ENCODE measurements around the gene ODF4.

Gene ODF4

DNA sequence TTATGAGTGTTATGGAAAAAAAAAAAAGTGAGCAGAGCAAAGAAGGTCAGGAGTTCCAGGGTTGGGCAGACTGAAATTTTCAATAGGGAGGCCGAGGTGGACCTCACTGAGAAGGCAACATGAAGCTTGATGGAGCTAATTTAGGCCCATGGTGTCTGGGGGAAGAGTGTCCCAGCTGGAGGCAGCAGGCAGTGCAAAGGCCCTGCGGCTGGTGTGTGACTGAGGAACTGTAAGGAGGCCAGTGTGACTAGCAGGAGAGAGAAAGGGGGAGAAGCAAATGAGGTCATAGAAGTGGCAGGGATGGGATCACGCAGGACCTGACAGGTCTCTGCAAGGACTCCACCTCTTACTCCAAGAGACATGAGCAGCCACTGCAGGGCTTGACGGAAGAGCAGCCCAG lies 19.4 kb upstream of the ODF4 start:
- H3K4me2 ChIP-seq (ENCODE audit: low read length): no peak overlapping the region
- no peak overlapping the region for H3K9ac ChIP-seq (ENCODE audit: low read length)
- H2AFZ ChIP-seq (ENCODE audit: low read depth, low read length): no peak overlapping the region
- H3K27ac ChIP-seq (ENCODE audit: low read length): no peak overlapping the region
- no peak for TF ChIP-seq EZH2phosphoT487 (IDR thresholded peaks at IDR 0.05; ENCODE audit: low read depth)
- TF ChIP-seq, protein P1, sequence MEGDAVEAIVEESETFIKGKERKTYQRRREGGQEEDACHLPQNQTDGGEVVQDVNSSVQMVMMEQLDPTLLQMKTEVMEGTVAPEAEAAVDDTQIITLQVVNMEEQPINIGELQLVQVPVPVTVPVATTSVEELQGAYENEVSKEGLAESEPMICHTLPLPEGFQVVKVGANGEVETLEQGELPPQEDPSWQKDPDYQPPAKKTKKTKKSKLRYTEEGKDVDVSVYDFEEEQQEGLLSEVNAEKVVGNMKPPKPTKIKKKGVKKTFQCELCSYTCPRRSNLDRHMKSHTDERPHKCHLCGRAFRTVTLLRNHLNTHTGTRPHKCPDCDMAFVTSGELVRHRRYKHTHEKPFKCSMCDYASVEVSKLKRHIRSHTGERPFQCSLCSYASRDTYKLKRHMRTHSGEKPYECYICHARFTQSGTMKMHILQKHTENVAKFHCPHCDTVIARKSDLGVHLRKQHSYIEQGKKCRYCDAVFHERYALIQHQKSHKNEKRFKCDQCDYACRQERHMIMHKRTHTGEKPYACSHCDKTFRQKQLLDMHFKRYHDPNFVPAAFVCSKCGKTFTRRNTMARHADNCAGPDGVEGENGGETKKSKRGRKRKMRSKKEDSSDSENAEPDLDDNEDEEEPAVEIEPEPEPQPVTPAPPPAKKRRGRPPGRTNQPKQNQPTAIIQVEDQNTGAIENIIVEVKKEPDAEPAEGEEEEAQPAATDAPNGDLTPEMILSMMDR (IDR thresholded peaks at IDR 0.05; ENCODE audit: low read depth, low read length): no peak
- no peaks in the 10 kb centered on the region for H3K79me2 ChIP-seq (ENCODE audit: low read length)
- no peak overlapping the region for H3K4me3 ChIP-seq (ENCODE audit: low read length)
- no peaks in the 10 kb centered on the region for H3K27me3 ChIP-seq (ENCODE audit: low read depth, low read length)
- no peaks in the 10 kb centered on the region for H3K36me3 ChIP-seq (replicated peaks; ENCODE audit: low read depth, low read length)
- H3K9me3 ChIP-seq (ENCODE audit: insufficient read depth, low read length): no peaks in the 10 kb centered on the region
- H4K20me1 ChIP-seq (ENCODE audit: insufficient read depth, low read length): no peaks in the 10 kb centered on the region
- H3K4me1 ChIP-seq (ENCODE audit: low read length): no peaks in the 10 kb centered on the region

DNA sequence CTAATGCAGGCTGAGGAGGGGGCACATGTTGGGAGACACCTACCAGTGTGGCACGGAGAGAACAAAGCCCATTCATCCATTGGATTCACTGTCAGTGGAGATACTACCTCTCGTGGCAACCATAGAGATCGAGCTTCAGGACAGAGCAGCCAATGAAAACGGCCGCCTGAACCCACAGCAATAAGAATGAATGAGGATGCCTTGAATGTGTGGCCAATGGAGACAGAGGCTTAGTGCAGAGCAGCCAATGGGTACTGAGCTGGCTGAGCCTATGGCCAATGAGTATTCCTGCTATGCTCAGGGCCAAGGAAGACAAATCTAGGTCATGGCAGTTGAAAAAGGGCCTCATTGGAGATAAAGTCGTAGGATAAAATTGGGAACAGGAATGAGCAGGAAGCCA lies 18.6 kb upstream of the ODF4 start:
- H3K27me3 ChIP-seq (ENCODE audit: low read depth, low read length): no peaks in the 10 kb centered on the region
- H3K9me3 ChIP-seq (ENCODE audit: insufficient read depth, low read length): no peaks in the 10 kb centered on the region
- no peaks in the 10 kb centered on the region for H3K4me1 ChIP-seq (ENCODE audit: low read length)
- no peaks in the 10 kb centered on the region for H3K36me3 ChIP-seq (replicated peaks; ENCODE audit: low read depth, low read length)
- H3K4me2 ChIP-seq (ENCODE audit: low read length): no peak overlapping the region
- no peak overlapping the region for H3K9ac ChIP-seq (ENCODE audit: low read length)
- no peaks in the 10 kb centered on the region for H4K20me1 ChIP-seq (ENCODE audit: insufficient read depth, low read length)
- H3K4me3 ChIP-seq (ENCODE audit: low read length): no peak overlapping the region
- H3K79me2 ChIP-seq (ENCODE audit: low read length): no peaks in the 10 kb centered on the region
- no peak overlapping the region for H3K27ac ChIP-seq (ENCODE audit: low read length)
- no peak for TF ChIP-seq EZH2phosphoT487 (IDR thresholded peaks at IDR 0.05; ENCODE audit: low read depth)
- TF ChIP-seq, protein P1 (IDR thresholded peaks at IDR 0.05; ENCODE audit: low read depth, low read length): no peak
- no peak overlapping the region for H2AFZ ChIP-seq (ENCODE audit: low read depth, low read length)

DNA sequence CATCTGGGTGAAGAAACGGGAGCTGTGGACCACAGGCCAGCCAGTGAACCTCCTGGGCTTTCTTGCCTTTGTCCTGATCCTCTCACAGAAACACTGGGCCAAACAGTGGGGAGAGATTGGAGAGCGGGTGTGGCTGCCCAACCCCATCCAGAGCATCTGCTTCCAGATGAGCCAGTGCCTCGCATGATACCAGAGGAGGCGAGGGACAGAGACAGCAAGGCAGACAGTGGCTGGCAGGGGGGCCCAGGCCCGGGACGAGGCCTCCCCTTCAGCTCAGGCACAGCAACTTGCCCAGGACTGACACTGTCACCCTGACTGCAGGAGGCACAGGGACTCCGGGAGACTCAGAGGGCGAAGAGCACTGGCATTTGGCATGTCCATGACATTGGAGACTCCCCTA lies 17.6 kb upstream of the ODF4 start:
- TF ChIP-seq, protein P1 (IDR thresholded peaks at IDR 0.05; ENCODE audit: low read depth, low read length): no peak
- no peak for TF ChIP-seq EZH2phosphoT487 (IDR thresholded peaks at IDR 0.05; ENCODE audit: low read depth)
- Histone ChIP-seq H3K27me3 (ENCODE audit: low read depth, low read length) (no peaks in the 10 kb centered on the region), H3K36me3 (replicated peaks; ENCODE audit: low read depth, low read length) (no peaks in the 10 kb centered on the region), H3K27ac (ENCODE audit: low read length) (no peak overlapping the region), H4K20me1 (ENCODE audit: insufficient read depth, low read length) (no peaks in the 10 kb centered on the region), H2AFZ (ENCODE audit: low read depth, low read length) (no peak overlapping the region), H3K4me3 (ENCODE audit: low read length) (no peak overlapping the region), H3K4me2 (ENCODE audit: low read length) (no peak overlapping the region), H3K9ac (ENCODE audit: low read length) (no peak overlapping the region), H3K4me1 (ENCODE audit: low read length) (no peaks in the 10 kb centered on the region), H3K79me2 (ENCODE audit: low read length) (no peaks in the 10 kb centered on the region), H3K9me3 (ENCODE audit: insufficient read depth, low read length) (no peaks in the 10 kb centered on the region)

DNA sequence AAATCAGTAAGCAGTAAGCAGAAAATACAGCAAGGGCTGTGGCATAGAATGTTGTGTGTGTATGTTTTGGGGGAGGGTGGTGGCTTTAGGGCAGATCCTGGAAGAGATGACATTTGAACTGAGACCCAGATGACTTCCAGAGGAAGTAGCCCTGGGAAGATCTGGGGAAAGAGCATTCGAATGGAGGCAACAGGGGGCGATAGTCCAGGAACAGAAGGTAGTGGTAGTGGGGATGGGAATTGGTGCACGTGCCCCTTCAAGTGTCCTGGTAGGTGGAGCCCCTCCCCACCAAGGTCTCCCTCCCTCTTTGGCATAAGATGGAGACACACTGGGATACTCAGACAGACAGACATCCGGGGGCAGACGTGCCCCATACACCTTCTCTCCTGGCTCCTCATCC lies 15.5 kb upstream of the ODF4 start:
- Histone ChIP-seq H3K4me2 (ENCODE audit: low read length) (no peak overlapping the region), H3K27me3 (ENCODE audit: low read depth, low read length) (no peaks in the 10 kb centered on the region), H3K27ac (ENCODE audit: low read length) (no peak overlapping the region), H3K4me1 (ENCODE audit: low read length) (no peaks in the 10 kb centered on the region), H3K9me3 (ENCODE audit: insufficient read depth, low read length) (no peaks in the 10 kb centered on the region), H4K20me1 (ENCODE audit: insufficient read depth, low read length) (no peaks in the 10 kb centered on the region), H3K4me3 (ENCODE audit: low read length) (no peak overlapping the region), H3K36me3 (replicated peaks; ENCODE audit: low read depth, low read length) (no peaks in the 10 kb centered on the region), H3K79me2 (ENCODE audit: low read length) (no peaks in the 10 kb centered on the region), H3K9ac (ENCODE audit: low read length) (no peak overlapping the region), H2AFZ (ENCODE audit: low read depth, low read length) (no peak overlapping the region)
- no peak for TF ChIP-seq EZH2phosphoT487 (IDR thresholded peaks at IDR 0.05; ENCODE audit: low read depth)
- TF ChIP-seq, protein P1 (IDR thresholded peaks at IDR 0.05; ENCODE audit: low read depth, low read length): no peak
